HG03432 (cell line): ENCODE data around the gene MYO18B.

ENCODE experiments used
- ATAC-seq: cut with Tn5 transposase; IDR thresholded peaks from one replicate; pipeline ENCODE4 v1.9.1; 2021; ENCODE audit warnings: mild to moderate bottlenecking, moderate library complexity; ENCODE audit not compliant: unreplicated experiment

The MYO18B gene

DNA sequence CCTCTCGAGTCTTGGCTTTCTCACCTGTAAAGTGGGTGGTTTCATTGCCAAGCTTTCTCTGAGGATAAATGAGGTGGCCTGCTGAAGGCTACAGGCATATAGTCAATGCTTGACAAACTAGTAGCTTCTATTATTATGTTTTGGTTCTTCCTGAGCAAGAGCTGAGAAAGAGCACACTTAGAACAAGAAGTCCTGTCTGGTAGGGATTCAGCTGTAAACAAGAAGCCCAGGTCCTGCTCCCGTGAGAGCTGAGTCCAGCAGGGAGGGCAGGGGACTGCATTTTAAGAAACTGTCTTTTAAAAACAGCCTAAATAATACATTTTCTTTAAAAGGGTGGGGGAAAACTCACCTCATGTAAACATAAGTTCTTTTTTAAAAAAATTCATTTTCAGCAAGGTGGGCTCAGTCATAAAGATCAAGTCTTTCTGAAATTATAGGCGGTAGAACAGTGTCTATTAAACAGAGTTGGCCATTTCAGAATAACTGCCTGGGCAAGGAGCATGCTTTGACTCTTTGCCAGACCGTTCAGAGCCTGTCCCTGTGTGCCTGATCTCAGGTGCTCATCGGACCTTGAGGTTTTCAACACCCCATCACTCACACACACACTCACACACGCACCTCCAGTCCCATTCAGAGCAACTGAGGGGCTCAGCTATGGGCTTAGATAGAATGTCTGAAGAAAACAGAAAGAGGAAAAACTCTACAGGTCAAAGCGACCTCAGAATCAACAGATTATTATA is 29.2 kb upstream of the MYO18B start:
- no peak for ATAC-seq

DNA sequence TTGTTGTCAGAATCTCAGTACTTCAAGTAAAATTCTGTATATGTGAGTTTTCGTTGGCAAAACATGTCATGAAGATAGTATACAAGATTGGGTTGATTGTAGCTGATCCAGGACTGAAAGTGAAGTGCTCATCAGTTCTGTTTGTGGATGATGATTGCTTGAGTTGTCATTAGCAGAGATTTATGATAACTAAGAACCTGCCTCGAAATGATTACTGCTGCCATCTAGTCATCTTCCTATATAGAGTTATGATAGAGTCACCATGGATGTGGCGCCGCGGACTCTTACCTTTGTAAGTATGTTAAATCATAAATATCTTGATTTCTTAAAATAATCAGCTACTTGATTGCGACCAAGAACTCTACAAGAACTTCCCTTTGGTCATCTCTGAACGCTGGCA is 27.9 kb upstream of the MYO18B start:
- ATAC-seq = no peak

DNA sequence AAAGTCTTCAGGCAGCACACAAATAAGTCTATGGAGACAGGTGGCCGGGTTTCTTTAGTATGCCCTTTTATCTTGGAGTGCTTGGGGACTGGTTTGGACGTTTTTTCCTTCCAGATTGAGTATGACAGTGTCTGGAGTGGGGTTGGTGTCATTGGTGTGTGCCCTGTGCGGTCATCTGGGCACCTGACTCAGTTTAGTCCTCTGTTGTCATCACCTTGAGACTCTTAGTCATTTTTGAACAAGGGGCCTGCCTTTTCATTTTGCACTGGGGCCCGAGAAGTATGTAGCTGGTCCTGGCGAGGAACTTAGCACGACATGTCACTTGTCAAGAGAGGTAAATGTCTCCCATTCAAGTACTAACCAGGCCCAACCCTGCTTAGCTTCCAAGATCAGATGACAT is 27.2 kb upstream of the MYO18B start:
- ATAC-seq = no peak

DNA sequence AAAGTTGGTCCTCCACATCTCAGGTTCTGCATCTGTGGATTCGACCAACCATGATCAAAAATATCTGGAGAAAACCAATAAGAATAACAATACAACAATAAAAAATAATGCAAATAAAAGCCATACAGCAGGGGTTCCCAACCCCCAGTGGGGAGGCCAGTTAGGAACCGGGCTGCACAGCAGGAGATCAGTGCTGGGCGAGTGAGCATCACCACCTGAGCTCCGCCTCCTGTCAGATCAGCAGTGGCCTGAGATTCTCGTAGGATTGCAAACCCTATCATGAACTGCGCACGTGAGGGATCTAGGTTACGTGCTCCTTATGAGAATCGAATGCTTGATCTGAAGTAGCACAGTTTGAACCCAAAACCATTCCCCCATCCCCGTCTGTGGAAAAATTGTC is 25.4 kb upstream of the MYO18B start:
- no peak for ATAC-seq

DNA sequence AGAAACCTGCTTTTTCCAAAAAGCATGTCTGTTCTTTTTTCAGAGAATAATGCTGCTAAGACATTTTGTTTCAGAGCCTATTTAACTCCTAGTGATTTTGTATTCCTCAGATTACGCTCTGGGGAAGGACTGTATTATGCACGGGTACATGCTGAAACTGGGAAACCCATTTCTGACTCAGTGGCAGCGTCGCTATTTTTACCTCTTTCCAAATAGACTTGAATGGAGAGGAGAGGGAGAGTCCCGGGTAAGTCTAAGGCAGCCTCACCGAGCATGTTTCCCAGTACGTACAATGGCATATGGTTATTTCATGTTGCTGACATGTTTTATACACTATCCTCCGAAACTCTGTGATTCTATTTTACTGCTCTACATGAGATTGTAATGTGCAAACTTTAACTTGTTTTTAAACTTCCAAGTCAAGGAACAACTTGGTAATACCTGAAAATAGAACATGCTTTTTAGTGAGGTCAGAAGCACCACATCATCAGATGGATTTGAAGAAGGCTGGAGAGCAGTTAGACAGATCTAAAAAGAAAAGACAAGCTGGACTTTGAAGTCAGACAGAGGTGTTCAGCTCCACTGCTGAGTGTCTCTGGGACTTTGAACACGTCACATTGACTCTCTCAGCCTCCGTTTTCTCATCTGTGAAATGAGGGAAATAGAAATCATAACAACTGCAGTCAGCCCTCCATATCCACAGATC is 23.7 kb upstream of the MYO18B start:
- no peak for ATAC-seq

DNA sequence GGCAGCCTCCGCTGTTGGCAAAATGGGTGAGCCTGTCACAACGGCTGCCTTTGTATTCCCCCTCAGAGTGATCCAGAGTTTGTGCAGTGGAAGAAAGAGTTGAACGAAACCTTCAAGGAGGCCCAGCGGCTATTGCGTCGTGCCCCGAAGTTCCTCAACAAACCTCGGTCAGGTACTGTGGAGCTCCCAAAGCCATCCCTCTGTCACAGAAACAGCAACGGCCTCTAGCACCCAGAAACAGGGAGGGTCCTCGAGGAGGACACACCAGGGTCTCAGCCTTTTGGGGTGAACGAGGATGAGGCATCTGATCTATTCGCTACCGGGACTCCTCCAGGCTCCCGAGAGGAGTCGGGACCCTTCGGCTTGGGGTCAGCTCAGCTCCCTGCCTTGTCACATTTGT is 19.8 kb upstream of the MYO18B start:
- ATAC-seq = no peak

DNA sequence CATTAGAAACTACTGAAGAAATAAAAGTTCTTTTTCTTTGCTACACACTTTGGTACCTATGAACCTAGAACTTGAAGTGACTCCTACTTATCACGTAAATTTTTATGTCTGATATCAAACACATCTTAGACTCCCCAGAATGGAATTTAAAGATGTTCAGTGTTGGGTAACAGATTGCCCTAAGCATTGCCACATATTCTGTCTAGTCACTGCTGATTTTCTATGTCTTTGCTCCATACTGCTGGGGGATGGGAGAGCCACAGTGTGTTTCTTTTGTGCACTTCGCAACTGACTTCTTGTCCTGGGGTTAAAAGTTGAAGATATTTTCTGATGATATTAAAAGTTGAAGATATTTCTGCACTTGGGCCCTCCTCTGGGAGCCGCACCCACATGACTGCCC is 19.4 kb upstream of the MYO18B start:
- no peak for ATAC-seq

DNA sequence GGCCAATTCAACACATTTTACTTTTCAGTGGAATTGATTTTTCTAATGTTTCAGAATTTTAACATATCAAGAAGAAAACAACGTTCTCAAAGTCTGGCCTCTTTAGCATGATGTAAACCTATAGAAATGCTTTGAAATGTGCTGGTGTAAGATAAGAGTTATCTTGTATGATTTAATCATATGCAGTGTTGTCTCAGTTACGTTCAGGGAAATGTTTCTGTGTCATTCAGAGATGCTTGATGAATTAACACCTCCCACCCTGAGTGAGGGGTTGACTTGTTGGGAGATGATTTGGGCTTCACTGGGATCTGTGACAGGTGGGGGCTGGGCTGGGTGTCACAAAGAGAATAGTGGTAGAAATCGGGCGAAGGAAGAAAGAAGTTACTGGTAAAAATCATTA is 15.7 kb upstream of the MYO18B start:
- no peak for ATAC-seq

DNA sequence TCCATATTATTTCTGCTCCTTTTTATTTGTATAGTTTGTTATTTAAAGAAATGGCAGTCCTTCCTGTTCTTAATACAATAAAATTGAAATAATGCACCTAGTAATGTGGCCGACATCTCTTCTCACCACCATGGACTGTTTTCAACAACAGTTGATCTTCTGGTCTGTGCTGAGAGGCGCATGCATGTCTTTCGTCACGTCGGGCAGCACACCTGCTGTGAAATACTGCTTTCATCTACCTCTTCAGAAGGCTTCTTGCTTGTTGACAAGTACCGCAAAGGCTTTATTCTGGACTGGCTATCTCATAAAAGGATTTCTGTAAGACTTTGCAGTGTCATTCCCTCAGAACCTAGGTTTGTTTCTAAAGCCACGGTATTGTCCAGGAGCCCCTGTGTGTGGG is 13.9 kb upstream of the MYO18B start:
- ATAC-seq = no peak

DNA sequence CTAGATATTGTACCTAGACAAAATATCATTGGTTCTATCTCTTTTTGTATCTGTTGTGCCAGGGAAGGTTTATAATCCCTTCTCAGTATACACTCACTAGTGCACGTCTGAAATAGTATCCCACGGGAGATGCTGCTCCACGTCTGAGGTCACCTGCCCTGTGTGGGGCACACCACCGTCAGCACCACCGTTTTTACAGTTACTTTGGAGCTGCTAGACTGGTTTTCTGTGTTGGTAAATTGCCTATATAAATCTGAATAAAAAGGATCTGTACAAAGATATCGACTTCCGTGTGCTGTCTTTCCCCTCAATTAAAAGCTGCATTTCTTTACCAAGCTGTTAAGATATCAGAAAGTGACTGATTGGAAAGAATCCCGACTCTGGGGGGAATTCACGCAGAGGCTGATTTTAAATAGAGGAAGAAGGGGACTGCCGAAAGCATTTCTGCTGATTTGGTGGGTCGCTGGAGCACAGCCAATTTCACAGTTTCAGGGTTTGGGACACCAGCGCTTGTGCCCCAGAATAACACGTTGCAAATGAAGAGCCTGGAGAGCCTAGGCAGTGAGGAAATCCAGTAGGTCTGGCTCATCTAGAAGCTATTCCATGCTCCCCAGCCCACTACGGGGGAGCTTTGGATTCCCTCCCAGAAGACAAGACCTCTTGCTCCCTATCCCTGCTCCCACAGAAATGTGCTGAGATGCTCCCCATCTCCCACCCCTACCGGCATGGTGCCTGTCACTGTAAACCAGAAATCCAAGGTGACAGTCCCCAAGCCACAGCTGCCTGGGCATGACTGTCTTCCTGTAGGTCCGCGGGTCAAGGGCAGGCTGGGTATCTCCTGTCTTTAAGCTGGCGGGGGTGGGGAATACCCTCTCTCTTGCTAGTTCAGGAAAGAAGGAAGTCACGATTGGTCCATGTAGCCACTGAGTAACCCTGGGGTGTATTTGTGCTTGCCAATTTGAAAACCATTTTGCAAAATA is 12.7 kb upstream of the MYO18B start:
- ATAC-seq = no peak

DNA sequence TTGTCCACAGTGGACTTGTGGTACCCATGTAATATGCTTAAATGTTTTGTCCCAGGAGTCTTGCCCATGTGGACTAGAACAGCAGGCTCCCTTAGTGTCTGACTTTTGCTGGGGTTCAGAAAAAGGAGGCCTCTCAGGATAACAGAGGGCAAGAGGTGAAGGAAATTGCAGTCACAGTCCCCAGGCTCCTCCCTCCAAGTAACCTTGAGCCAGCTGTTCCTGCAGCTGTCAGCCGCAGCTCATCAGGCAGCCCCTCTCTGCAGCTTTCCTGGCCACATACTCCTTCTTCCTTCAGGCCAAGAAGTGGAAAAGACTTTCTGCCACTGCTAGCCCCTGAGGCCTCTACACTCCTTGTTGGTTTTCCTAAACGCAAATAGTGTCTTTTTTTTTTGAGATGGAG is 6.3 kb upstream of the MYO18B start:
- ATAC-seq = no peak

DNA sequence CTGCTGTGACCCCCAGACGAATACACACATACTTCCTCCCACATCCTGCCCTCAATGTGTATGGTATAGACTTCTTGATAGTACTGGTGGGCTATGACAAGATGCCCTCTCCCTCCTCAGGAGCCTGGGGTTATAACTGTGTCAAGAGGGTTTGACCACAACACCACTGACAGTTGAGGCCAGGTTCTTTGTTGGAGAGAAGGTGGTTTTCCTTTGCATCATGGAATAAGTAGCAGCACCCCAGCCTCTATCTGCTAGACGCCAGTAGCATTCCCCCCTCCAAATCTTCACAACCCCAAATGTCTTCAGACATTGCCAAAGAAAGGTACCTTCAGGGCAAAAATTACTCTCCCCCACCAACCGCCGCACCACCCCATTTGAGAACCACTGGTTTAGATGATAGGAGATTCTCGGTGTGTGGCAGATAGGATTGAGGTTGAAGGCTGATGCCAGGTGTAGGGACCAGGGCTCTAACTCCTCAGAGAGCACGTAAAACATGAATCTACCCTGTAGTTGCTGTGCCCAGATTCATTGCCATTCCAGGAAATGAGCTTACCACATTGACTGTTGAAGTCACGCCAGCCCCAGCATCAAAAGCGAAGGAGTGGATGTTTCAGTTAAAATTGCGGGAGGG is 5.5 kb upstream of the MYO18B start:
- no peak for ATAC-seq

DNA sequence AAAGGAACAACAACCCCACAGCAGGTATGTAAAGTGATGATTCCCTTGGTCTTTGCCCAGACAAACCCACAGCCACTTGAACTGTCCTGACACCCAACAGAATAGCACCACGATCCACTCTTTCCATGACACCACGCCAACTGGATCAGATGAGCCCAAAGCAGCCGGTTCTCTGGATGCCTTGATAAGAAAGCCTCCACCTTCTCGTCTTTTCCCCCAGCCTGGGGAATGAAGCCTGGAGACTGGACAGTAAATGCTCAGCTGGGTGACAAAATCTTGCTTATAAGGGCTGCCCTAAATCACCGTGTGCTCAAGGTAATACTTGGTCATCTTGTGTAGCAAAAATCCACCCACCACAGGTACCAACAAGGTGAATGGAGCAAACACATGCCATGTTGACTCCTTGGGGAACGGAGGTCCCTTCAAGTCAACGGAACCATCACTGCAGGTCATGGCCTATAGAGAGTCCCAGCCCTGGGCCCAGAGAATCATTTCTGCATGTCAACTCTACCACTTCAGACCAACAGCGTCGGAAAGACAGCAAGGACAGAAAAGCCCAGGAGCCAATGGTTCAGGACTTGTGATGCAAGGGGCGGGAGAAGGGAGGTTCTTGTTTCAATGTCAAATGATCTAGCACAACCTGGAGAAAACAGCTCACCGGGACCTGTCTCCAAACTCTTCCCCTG is 2.2 kb upstream of the MYO18B start:
- no peak for ATAC-seq

DNA sequence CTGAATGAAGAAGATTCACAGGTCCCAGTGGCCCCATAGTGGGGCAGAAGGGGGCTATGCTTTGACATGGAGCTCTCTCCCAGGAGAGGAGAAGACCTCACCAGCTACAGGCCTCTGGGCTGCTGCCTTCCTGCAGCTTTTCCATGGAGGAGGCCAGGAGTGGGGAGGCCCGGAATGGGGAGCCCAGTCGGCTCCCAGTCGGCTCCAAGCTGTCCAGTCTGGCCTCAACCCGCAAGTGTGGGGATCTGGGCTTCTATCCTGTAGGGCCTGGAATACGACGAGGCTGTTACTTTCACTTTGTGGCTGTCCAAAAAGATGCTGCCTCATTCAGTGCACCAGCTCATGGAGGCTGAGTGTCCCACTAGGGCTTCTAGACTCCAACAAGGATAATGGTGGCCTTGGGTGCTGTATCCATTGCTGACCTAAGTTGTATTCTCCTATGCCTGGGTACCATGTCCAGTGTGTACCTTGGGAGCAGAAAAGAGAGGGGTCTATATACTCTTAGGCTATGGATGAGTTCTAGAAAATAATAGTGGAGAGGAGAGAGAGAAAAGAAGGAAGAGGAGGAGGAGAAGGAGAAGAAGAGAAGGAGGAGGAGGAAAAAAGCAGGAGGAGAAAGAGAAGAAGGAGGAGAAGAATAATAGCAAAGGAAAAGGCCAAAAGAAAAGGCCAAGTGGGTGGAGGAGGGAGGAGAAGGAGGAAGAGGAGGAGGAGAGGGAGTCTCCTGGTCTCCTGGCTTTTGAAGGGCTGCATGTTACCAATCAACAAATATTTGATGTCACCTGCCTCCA is 1.1 kb downstream of the MYO18B start:
- no peak for ATAC-seq

DNA sequence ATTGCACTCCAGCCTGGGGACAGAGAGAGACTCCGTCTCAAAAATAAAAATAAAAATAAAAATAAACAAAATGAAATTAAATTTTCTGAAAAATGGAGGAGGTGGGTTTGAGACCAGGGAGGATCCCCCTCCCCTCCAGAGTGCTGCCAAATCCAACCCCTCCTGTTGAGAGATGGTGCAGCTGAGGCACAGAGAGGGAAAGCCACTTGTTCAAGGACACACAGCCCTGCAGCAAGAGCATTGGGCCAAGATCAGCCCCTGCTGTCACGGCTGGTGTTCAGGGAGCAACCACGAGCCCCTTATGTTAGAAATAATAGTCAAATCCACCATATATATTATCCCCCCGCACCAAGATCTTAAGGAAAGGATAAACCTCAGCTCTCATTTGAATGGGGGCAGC is 2.7 kb downstream of the MYO18B start:
- ATAC-seq = no peak

DNA sequence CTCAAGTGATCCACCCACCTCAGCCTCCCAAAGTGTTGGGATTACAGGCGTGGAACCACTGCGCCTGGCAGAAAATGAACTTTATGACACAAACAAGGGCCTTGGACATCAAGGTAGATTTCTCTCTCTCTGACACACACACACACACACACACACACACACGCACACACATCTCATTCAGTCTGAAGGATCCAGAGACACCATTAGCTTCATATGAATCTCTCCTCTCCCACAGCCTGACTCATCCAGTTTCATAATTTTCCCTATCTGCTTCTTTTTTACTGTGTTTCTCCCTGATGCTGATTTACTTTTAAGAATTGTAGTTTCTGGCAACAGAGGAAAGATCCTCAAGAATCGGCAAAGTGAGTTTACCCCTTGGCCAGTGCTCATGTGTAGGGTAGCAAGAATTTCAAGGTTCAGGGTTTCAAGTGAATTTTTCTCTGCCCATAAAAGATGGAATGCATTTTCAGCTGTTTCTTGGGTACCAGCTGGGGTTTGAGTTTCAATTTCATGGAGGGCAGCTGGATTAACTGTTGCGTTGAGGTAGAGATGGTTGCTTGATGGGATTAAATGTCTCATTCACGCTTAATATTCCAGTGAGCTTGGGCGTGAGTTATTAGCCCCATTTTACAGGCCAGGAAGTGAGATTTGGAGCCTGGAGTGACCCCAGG is 3.5 kb downstream of the MYO18B start:
- ATAC-seq = no peak

DNA sequence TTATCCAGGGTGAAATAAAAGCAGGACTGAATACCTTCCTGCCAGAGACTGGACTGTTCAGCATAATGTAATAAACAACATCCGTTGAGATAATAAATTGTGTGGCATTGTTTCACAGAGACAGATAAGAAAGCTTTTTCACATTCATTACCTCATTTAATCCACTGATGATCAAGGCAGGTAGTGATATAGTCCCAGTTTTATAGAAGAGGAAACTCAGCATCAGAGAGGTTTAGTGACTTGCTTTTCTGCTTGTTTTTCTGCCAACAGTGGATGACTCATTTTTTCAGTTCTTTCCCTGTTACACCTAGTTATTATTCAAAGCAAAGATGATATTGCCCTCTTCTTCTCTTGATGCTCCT is 4.0 kb downstream of the MYO18B start:
- no peak for ATAC-seq

DNA sequence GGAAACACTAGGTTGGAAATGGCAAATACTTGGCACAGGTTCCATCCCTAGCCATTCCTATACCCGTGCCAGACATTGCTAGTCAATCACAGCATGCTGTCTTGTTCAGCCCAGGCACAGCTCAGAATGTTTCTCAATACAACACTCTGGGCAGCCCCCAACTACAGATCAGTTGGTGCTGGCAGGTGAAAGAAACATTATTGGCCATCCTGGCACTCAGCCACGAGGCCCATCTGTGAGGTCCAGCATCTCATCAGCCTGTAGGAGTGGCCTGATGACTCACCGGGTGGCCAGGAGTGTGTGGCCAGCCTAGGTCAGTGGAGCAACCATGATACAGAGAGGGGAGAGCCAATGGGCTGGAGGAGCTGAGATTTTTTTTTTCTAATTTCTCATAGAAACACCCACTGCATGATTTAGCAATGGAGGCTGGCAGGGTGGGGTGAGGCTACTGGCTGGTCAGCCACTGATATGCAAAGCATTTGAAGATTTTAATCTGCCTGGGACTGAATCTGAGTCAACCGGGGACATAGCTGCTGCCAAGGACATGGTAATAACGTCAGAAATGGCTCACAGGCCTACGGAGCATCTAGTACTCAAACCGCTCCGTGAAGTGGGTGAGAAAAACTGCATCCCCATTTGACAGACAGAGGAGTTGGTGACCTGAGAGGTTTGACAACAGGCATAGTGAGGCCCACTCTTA is 5.4 kb downstream of the MYO18B start:
- ATAC-seq = no peak

DNA sequence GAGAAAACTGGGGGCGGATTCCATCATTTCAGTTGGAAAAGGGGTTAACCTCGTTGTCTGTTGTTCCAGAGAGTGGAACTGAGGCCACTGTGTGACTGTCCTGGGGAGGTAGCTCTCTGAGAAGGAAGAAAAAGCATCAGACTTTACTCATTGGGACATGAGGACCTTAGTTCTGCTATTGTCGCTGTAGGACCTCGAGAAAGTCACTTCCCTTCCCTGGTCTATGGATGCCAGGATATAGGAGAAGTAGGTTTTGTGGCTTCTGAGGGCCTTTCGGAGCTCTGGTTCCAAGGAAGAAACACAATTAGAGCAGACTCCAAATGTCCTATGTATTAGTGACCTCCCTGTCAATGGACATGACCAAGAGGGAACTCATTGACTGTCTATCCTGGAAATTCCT is 6.2 kb downstream of the MYO18B start:
- ATAC-seq = no peak
